ENCODE data around the gene KCNQ1OT1. TPM values are rescaled to one million over a fixed set of nuclear protein-coding genes. Genes with fewer than 3 reads are reported as not detected.

The KCNQ1OT1 gene
- total RNA-seq, 1 experiment from 2014 or later: 1.3 TPM

DNA sequence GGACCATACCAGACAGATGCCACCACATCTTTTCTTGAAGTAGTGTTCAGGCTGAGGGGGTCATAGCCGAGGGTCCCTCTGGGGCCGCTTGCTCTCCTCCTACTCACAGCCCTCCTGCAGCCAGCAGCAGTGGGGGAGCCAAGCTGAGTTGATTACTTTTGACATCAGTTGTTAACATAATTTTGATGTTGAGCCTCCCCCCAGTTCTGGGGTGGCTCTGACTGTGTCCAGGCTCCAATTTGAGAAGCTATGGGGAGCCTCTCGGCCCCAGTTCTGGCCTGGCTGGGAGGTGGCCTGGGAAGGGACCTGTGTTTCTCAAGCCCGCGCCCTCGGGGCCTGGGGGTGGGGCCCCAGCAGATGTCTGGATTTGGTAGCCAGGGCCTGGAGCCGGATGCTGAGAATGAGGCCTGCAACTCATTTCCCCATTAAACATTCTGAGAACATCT lies 47.9 kb downstream of the KCNQ1OT1 start:
- Mint-ChIP-seq H3K27me3 (ENCODE audit: unreplicated experiment) (peaks cover 24% of the 10 kb centered on the region), H3K36me3 (ENCODE audit: insufficient read depth, unreplicated experiment) (no peaks in the 10 kb centered on the region), H3K4me3 (ENCODE audit: low read depth, unreplicated experiment) (no peak overlapping the region), H3K4me1 (ENCODE audit: low read depth, unreplicated experiment) (peaks cover 12% of the 10 kb centered on the region), H3K9me3 (ENCODE audit: low read depth, unreplicated experiment) (peaks cover 14% of the 10 kb centered on the region), H3K27ac (ENCODE audit: unreplicated experiment) (no peak overlapping the region)
- CTCF ChIA-PET: no interaction called here
- TF ChIP-seq, protein P1, sequence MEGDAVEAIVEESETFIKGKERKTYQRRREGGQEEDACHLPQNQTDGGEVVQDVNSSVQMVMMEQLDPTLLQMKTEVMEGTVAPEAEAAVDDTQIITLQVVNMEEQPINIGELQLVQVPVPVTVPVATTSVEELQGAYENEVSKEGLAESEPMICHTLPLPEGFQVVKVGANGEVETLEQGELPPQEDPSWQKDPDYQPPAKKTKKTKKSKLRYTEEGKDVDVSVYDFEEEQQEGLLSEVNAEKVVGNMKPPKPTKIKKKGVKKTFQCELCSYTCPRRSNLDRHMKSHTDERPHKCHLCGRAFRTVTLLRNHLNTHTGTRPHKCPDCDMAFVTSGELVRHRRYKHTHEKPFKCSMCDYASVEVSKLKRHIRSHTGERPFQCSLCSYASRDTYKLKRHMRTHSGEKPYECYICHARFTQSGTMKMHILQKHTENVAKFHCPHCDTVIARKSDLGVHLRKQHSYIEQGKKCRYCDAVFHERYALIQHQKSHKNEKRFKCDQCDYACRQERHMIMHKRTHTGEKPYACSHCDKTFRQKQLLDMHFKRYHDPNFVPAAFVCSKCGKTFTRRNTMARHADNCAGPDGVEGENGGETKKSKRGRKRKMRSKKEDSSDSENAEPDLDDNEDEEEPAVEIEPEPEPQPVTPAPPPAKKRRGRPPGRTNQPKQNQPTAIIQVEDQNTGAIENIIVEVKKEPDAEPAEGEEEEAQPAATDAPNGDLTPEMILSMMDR (IDR thresholded peaks at IDR 0.05; ENCODE audit: unreplicated experiment): no peak
- DNase-seq: no peak
- intact Hi-C loops (cut with micrococcal nuclease; ENCODE audit: unreplicated experiment): no loop called here
- BruUV-seq (replicated peaks): no TSS peak

DNA sequence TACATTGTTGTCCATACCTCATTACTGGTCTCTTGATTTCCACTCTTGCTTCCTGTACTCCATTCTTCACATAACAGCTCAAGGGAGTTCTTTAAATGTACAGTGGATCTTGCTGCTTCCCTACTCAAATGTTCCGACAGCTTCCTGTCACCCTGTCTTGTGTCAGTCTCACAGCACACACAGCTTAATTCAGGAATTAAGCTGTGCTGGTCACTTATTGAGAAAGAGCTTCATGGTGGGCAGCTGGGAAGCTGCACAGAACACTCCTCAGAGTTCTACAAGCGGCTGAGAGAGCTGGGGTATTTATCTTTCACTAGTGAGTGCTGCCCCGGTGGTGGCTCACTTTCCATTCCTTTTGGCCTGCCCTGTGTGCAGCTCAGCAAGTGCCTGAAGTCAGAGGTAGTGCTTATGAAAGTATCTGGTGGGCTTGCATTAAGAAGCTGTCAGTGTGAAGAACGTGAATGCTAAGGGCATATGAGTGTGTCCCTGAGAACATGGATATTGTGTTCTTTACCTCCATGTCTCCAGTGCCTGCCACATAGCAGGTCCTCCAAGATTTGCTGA lies 48.7 kb downstream of the KCNQ1OT1 start:
- Mint-ChIP-seq H3K27me3 (ENCODE audit: unreplicated experiment) (peaks cover 24% of the 10 kb centered on the region), H3K4me1 (ENCODE audit: low read depth, unreplicated experiment) (peaks cover 5% of the 10 kb centered on the region), H3K27ac (ENCODE audit: unreplicated experiment) (no peak overlapping the region), H3K36me3 (ENCODE audit: insufficient read depth, unreplicated experiment) (no peaks in the 10 kb centered on the region), H3K4me3 (ENCODE audit: low read depth, unreplicated experiment) (no peak overlapping the region), H3K9me3 (ENCODE audit: low read depth, unreplicated experiment) (peaks cover 14% of the 10 kb centered on the region)
- no TSS peak for BruUV-seq (replicated peaks)
- intact Hi-C loops (cut with micrococcal nuclease; ENCODE audit: unreplicated experiment): no loop called here
- no peak for DNase-seq
- TF ChIP-seq, protein P1 (IDR thresholded peaks at IDR 0.05; ENCODE audit: unreplicated experiment): no peak
- CTCF ChIA-PET: no interaction called here

DNA sequence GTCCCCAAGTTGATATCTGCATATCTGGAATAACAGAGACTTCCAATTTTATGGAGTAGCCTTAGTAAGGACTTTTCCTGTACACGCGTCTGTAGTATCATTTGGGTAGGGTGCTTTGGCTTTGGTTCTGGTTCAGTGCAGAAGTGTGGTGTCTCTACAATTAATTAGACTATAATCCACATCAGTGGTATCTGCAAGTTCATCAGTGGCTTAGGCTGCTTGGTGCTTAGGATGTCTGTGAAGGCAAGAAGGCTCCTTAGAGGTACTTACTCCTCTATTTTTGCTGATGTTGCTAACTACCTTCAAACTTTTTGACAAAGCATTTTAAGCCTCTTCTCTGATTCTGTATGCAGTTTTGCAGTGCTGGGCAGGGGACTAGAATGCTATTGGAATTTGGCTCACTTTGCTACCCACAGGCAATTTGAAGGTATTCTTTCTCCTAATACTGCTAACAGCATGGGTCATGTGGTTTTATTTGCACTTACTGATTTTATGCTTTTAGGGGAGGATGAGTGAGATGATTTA lies 49.4 kb downstream of the KCNQ1OT1 start:
- H3K36me3 Mint-ChIP-seq (ENCODE audit: insufficient read depth, unreplicated experiment): no peaks in the 10 kb centered on the region
- no TSS peak for BruUV-seq (replicated peaks)
- TF ChIP-seq, protein P1 (IDR thresholded peaks at IDR 0.05; ENCODE audit: unreplicated experiment): no peak
- H3K4me1 Mint-ChIP-seq (ENCODE audit: low read depth, unreplicated experiment): no peaks in the 10 kb centered on the region
- CTCF ChIA-PET: no interaction called here
- no peak for DNase-seq
- no peak overlapping the region for H3K27ac Mint-ChIP-seq (ENCODE audit: unreplicated experiment)
- intact Hi-C loops (cut with micrococcal nuclease; ENCODE audit: unreplicated experiment): no loop called here
- no peak overlapping the region for H3K4me3 Mint-ChIP-seq (ENCODE audit: low read depth, unreplicated experiment)
- H3K27me3 Mint-ChIP-seq (ENCODE audit: unreplicated experiment): peaks cover 24% of the 10 kb centered on the region
- H3K9me3 Mint-ChIP-seq (ENCODE audit: low read depth, unreplicated experiment): peaks cover 14% of the 10 kb centered on the region

DNA sequence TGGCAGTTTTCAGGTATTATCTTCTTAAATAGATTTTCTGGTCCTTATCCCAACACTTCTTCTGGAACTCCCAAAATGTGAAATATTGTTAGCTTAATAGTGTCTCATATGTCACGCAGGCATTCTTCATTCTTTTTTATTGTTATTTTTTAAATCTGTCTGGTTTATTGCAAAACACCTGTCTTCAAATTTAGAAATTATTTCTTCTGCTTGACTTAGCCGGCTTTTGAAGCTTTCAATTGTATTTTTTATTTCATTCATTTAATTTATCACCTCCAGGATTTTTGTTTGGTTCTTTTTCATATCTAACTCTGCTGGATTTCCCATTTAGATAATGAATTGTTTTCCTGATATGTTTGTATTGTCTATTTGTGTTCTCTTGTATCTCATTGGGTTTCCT lies 49.9 kb downstream of the KCNQ1OT1 start:
- H3K4me3 Mint-ChIP-seq (ENCODE audit: low read depth, unreplicated experiment): no peak overlapping the region
- H3K4me1 Mint-ChIP-seq (ENCODE audit: low read depth, unreplicated experiment): no peaks in the 10 kb centered on the region
- no peak overlapping the region for H3K27ac Mint-ChIP-seq (ENCODE audit: unreplicated experiment)
- H3K36me3 Mint-ChIP-seq (ENCODE audit: insufficient read depth, unreplicated experiment): no peaks in the 10 kb centered on the region
- TF ChIP-seq, protein P1 (IDR thresholded peaks at IDR 0.05; ENCODE audit: unreplicated experiment): no peak
- CTCF ChIA-PET: no interaction called here
- peaks cover 24% of the 10 kb centered on the region for H3K27me3 Mint-ChIP-seq (ENCODE audit: unreplicated experiment)
- intact Hi-C loops (cut with micrococcal nuclease; ENCODE audit: unreplicated experiment): no loop called here
- DNase-seq: no peak
- no TSS peak for BruUV-seq (replicated peaks)
- H3K9me3 Mint-ChIP-seq (ENCODE audit: low read depth, unreplicated experiment): peaks cover 14% of the 10 kb centered on the region

Data from Calu3 (cell line).